Measurements from ENCODE around the gene MTHFSD.

The MTHFSD gene

DNA sequence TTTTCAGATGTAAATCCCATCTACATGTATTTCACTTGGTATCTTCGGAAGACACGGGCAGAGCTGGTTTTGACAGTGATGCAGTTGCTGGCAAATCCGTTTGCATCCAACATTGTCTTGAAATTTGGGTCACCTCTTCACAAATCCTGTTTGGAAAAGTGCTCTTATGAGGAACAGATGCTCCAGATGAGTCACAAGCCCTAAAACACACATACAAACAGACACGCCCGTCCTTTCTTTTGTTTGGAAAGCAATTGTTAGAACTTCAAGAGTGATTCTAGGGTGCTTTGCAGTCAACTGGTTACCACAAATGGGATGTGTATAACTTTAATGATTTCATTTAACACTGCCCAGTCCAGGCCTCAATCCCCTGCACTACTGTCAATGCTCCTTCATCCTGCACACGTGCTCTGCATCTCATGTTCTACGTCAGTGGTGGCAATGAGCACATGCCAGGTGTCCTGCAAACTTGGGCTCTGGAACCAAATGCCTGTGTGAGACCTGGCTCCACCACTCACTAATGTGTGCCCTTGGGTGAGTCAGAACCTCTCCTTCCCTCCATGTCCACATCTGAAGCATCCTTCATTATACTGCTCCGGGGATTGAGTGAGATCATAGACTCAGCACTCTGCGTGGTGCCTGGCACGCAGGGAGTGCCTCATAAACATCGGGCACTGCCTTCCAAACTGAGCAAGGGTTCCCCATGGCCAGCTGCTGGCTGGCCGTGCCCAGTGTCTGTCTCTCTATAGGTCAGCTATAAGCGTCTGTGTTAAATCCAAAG lies 64.0 kb downstream of the MTHFSD start:
- no peak for DNase-seq (ENCODE audit: low read depth)

DNA sequence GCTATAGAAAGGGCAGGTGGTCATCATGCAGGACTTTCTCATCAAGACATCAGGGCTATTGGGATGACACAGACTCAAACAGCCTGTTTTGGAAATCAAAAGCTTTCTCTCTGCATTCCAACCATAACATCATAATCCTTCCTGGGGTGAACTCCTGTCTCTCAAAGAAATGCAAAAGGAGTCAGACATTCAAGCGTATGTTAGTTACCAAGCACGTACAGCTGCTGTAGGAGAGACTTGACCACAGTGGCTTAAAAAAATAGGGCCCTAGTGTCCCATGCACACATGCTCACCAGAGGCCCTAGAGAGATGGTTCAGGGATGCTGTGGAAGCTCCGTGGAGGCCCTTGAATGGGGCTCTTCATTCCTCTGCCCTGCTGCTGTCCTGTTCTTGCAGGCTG lies 69.3 kb downstream of the MTHFSD start:
- DNase-seq (ENCODE audit: low read depth): no peak

DNA sequence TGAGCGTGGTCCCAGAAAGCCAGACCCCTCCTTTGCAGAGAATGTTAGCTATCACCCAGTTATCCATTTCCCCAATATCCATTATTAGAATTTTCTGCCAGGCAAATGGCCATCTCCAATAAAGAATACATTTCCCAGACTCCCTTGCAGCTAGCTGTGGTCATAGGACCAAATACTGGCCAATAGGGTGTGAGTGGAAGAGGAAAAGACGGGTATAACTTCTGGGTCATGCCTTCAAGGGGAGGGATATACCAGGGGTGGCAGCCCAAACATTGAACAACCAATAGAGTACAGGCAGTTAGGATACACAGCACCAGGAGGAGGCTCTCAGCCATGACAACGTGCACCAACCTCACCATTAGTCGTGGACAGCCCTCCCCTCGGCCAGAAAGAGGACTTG lies 70.8 kb downstream of the MTHFSD start:
- no peak for DNase-seq (ENCODE audit: low read depth)

DNA sequence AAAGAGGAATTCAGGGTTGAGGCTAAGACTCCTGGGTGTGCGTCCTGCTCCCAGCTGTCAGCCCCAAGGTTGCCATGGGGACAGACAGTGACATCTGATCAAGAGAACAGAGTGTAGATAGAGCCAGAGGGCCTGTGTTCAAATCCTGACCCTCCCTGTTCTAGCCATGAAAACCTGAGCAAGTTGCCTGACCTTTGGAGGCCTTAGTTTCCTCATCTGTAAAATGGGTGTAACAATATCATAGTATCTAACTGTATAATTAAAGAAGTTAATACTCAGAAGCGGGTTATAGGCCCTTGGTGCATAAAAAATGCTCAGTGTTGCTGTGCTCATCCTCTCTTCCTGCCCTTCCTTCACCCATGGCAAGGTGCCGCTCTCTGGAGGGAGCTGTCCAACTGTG lies 73.4 kb downstream of the MTHFSD start:
- DNase-seq (ENCODE audit: low read depth): no peak

DNA sequence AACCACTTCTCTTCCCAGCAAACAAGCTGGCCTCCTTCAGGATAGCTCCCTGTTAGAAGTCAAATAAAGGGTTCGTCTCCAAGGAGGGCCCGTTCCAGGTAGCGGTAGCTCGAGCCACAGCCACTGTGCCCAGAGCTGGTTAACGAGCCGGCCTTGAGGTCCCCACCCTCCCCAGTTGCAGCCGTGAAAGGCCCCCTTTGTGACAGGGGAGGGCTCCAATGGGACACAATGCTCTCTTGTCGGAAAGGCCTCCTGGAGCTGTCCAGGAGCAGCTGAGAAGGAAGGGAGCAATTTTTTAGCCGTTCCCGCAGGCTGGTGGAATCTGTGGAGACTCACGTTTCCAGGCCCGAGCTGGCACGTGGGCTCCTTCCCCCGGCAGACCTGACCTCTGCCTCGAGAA lies 74.6 kb downstream of the MTHFSD start:
- no peak for DNase-seq (ENCODE audit: low read depth)

Data from stimulated activated CD8-positive, alpha-beta memory T cell treated with anti-CD3 and anti-CD28 coated beads, Interleukin-7, amount 100 ng/mL, for 24 hours (primary cell).